Right cardiac atrium (tissue), 5 donors: Measurements from ENCODE around the gene NLRC5. TPM values are rescaled to one million over a fixed set of nuclear protein-coding genes. Genes with fewer than 3 reads are reported as not detected.

Source experiments
- ATAC-seq, 2 donors: fragments of 200-7000 bp; cut with Tn5 transposase; one replicate each; pipeline versions ENCODE4 v1.8.0 to v1.9.1; 2020; ENCODE audit warnings: moderate library complexity in 2 of 2, mild to moderate bottlenecking in 1 of 2
- DNase-seq, 3 donors: peaks; one replicate each; pipeline ENCODE4 v3.0.0-alpha.2; 2020
- H3K27ac ChIP-seq: one replicate; pipeline ENCODE4 v1.5.1; 2013; ENCODE audit warnings: mild to moderate bottlenecking, low read length, control low read depth, moderate library complexity
- H3K27me3 ChIP-seq: one replicate; pipeline ENCODE4 v1.6.1; 2013; ENCODE audit not compliant: control insufficient read depth, insufficient read depth
- H3K4me1 ChIP-seq: one replicate; pipeline ENCODE4 v1.6.1; 2013; ENCODE audit warnings: low read length; ENCODE audit not compliant: control insufficient read depth, insufficient read depth
- H3K4me3 ChIP-seq: one replicate; pipeline ENCODE4 v1.5.1; 2013; ENCODE audit warnings: low read length, control low read depth
- H3K9me3 ChIP-seq: one replicate; pipeline ENCODE4 v1.6.1; 2013; ENCODE audit warnings: low read length; ENCODE audit not compliant: control insufficient read depth
- WGBS: extraction: QIAGEN DNeasy Blood & Tissue Kit; methylation state at CpG from one replicate; pipeline ENCODE4 v1.1.7; 2013; 5-methylcytosine and 5-hydroxymethylcytosine counted together
- intact Hi-C, 4 donors: fragments of 100-400 bp; cut with DNase I; formaldehyde crosslinking; loops; one replicate each; pipeline versions ENCODE4 v1.11.0 to v1.14.0; 2022 to 2023
- polyA plus RNA-seq: library from polyadenylated mRNA; stranded (reverse); fragments of 200-250 nt; gene quantifications from one replicate; pipeline ENCODE4 v1.2.3, GENCODE V29; 2013
- total RNA-seq, 4 donors: library from RNA; stranded (reverse); fragmentation: NEBNext Ultra II Directional; extraction: Animal tissue kit (Norgen Biotek cat#: 25700); gene quantifications; one replicate each; pipeline ENCODE4 v1.2.1, GENCODE V29; 2021
- donor health status: healthy with polysubstance abuse.
- donor health status: DM: no; HTN: yes; CAD: no.
- donor health status: DM: no; HTN: no; CAD: no.
- donor health status: DM: no; HTN: yes; CAD: no; lungs with severe emphysema.
- donor health status: DM: yes; HTN: yes; CAD: no.

Gene NLRC5
- total and polyA plus RNA-seq, 5 donors, result 7.9 to 25.0 (median 9.9) TPM

- WGBS, result 70% methylated on average over 14 of the region's 14 CpGs
- DNase-seq, result no peak
- Histone ChIP-seq H3K4me3 (no peak overlapping the region), H3K27me3 (no peaks in the 10 kb centered on the region), H3K4me1 (no peaks in the 10 kb centered on the region), H3K9me3 (no peaks in the 10 kb centered on the region), H3K27ac (no peak overlapping the region)
- no peak for ATAC-seq
- intact Hi-C loops, result loop anchor here (5.0 to 10.0 kb wide), 3 partner anchors 78 to 178 kb away; partner anchors contain the start of genes SLC12A3 (in 4 of the 4) and CETP (in 1 of the 4)
These were observed 53.1 kb downstream of the NLRC5 start for GRCh38 chr16:57042157-57043111.

- Histone ChIP-seq H3K9me3 (no peaks in the 10 kb centered on the region), H3K27ac (no peak overlapping the region), H3K4me3 (no peak overlapping the region), H3K27me3 (no peaks in the 10 kb centered on the region), H3K4me1 (no peaks in the 10 kb centered on the region)
- WGBS, result 90% methylated on average over 9 of the region's 9 CpGs
- DNase-seq, result no peak
- ATAC-seq, result no peak
- intact Hi-C loops, result loop anchor here (5.0 to 10.0 kb wide), 3 partner anchors 78 to 178 kb away; partner anchors contain the start of genes SLC12A3 (in 4 of the 4) and CETP (in 1 of the 4)
These were observed 53.9 kb downstream of the NLRC5 start for GRCh38 chr16:57043248-57043647.

- DNase-seq, result no peak
- no peaks in the 10 kb centered on the region for H3K4me1 ChIP-seq
- intact Hi-C loops, result loop anchor here (5.0 to 10.0 kb wide), 3 partner anchors 80 to 180 kb away; partner anchors contain the start of genes SLC12A3 (in 4 of the 4) and CETP (in 1 of the 4)
- no peaks in the 10 kb centered on the region for H3K27me3 ChIP-seq
- no peak for ATAC-seq
- no peak overlapping the region for H3K4me3 ChIP-seq
- H3K9me3 ChIP-seq, result no peaks in the 10 kb centered on the region
- no peak overlapping the region for H3K27ac ChIP-seq
- 79% methylated on average over 12 of the region's 12 CpGs for WGBS
These were observed 55.8 kb downstream of the NLRC5 start for GRCh38 chr16:57044931-57045693.

- Histone ChIP-seq H3K27me3 (no peaks in the 10 kb centered on the region), H3K27ac (no peak overlapping the region), H3K9me3 (no peaks in the 10 kb centered on the region), H3K4me1 (no peaks in the 10 kb centered on the region), H3K4me3 (no peak overlapping the region)
- 34% methylated on average over 13 of the region's 13 CpGs for WGBS
- ATAC-seq (peak; percentile 79 to 83), DNase-seq (peak; percentile 81 to 92 (median 87))
- intact Hi-C loops, result loop anchor here in 3 of 4 donors (10.0 kb wide), 2 partner anchors 81 to 181 kb away; partner anchors contain the start of genes SLC12A3 (in 3 of the 3) and CETP (in 1 of the 3)
These were observed 56.5 kb downstream of the NLRC5 start for GRCh38 chr16:57045694-57046381.

GRCh38 chr16:57048095-57048494 lies 58.7 kb downstream of the NLRC5 start:
- Histone ChIP-seq H3K9me3 (no peaks in the 10 kb centered on the region), H3K27ac (no peak overlapping the region), H3K4me1 (no peaks in the 10 kb centered on the region), H3K27me3 (no peaks in the 10 kb centered on the region), H3K4me3 (no peak overlapping the region)
- intact Hi-C loops, result loop anchor here in 3 of 4 donors (10.0 kb wide), 2 partner anchors 83 to 183 kb away; partner anchors contain the start of genes SLC12A3 (in 3 of the 3) and CETP (in 1 of the 3)
- WGBS, result 61% methylated on average over 2 of the region's 2 CpGs
- DNase-seq (no peak), ATAC-seq (no peak)

- WGBS, result 94% methylated on average over 4 of the region's 4 CpGs
- intact Hi-C loops, result loop anchor here in 3 of 4 donors (10.0 kb wide), 2 partner anchors 85 to 185 kb away; partner anchors contain the start of genes SLC12A3 (in 3 of the 3) and CETP (in 1 of the 3)
- no peak for DNase-seq
- Histone ChIP-seq H3K9me3 (no peaks in the 10 kb centered on the region), H3K4me1 (no peaks in the 10 kb centered on the region), H3K27me3 (no peaks in the 10 kb centered on the region), H3K4me3 (no peak overlapping the region), H3K27ac (no peak overlapping the region)
- ATAC-seq, result no peak
These were observed 60.3 kb downstream of the NLRC5 start for GRCh38 chr16:57049678-57050077.

- Histone ChIP-seq H3K27ac (no peak overlapping the region), H3K4me3 (no peak overlapping the region)
- intact Hi-C loops, result no loop called here
These were observed 62.4 kb downstream of the NLRC5 start for GRCh38 chr16:57051696-57052228.

GRCh38 chr16:57053206-57053605 lies 63.8 kb downstream of the NLRC5 start:
- no peaks in the 10 kb centered on the region for H3K4me1 ChIP-seq
- ATAC-seq (no peak), DNase-seq (no peak)
- no peaks in the 10 kb centered on the region for H3K27me3 ChIP-seq
- no peak overlapping the region for H3K4me3 ChIP-seq
- intact Hi-C loops, result no loop called here
- WGBS, result 93% methylated on average over 9 of the region's 9 CpGs
- no peaks in the 10 kb centered on the region for H3K9me3 ChIP-seq
- H3K27ac ChIP-seq, result no peak overlapping the region

More at GRCh38 chr16:57051696-57052228, 62.4 kb downstream of the NLRC5 start:
- no peak for ATAC-seq
- Histone ChIP-seq H3K4me1 (no peaks in the 10 kb centered on the region), H3K27me3 (no peaks in the 10 kb centered on the region), H3K9me3 (no peaks in the 10 kb centered on the region)
- DNase-seq, result no peak
- 93% methylated on average over 11 of the region's 11 CpGs for WGBS

GRCh38 chr16:57054338-57054737 lies 65.0 kb downstream of the NLRC5 start:
- intact Hi-C loops, result no loop called here
- DNase-seq, result no peak
- H3K4me1 ChIP-seq, result no peaks in the 10 kb centered on the region
- no peak overlapping the region for H3K4me3 ChIP-seq
- H3K27me3 ChIP-seq, result no peaks in the 10 kb centered on the region
- 91% methylated on average over 5 of the region's 5 CpGs for WGBS
- no peak for ATAC-seq
- no peak overlapping the region for H3K27ac ChIP-seq
- no peaks in the 10 kb centered on the region for H3K9me3 ChIP-seq

- H3K27ac ChIP-seq, result no peak overlapping the region
- intact Hi-C loops, result no loop called here
- ATAC-seq, result no peak
These were observed 65.4 kb downstream of the NLRC5 start for GRCh38 chr16:57054771-57055170.

More at GRCh38 chr16:57054771-57055170, 65.4 kb downstream of the NLRC5 start:
- Histone ChIP-seq H3K4me3 (no peak overlapping the region), H3K27me3 (no peaks in the 10 kb centered on the region), H3K4me1 (no peaks in the 10 kb centered on the region), H3K9me3 (no peaks in the 10 kb centered on the region)
- WGBS, result 82% methylated on average over 7 of the region's 7 CpGs
- DNase-seq, result no peak
